ENCODE results near the gene RIPPLY1.
"Not testable (repeated sequence)": the region's sequence is repeated elsewhere in the genome, so short reads cannot be mapped to it uniquely, and the experiment has no call there.

RIPPLY1 gene

GRCh38 chrX:106899841-106900240 lies 3.3 kb downstream of the RIPPLY1 start:
- no peak overlapping the region for H3K27ac Mint-ChIP-seq
- no peaks in the 10 kb centered on the region for H3K4me1 Mint-ChIP-seq (ENCODE audit: low read depth)
- H3K36me3 Mint-ChIP-seq (ENCODE audit: low read depth), result no peaks in the 10 kb centered on the region
- peaks cover 16% of the 10 kb centered on the region for H3K27me3 Mint-ChIP-seq
- H3K4me3 Mint-ChIP-seq, result no peak overlapping the region
- no peaks in the 10 kb centered on the region for H3K9me3 Mint-ChIP-seq
- no peak for DNase-seq

DNA sequence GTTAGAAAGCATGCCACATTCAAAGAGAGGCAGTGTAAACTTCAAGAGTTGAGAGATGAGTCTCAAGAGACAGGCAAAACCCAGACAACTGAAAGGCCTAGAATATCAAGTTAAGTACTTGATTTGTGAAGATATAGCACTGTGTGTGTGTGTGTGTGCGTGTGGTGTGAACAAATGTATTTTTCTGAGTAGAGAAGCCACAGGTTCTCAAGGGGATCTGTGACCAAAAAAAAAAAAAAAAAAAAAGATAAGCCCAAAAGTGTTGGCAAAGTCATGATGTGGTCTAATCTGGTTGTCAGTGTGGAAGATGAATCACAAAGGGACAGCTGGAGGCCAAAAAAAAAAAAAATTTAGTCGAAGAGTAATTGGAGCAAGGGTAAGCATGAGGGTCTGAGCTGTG lies 3.9 kb downstream of the RIPPLY1 start:
- no peaks in the 10 kb centered on the region for H3K4me1 Mint-ChIP-seq (ENCODE audit: low read depth)
- DNase-seq, result no peak
- H3K27me3 Mint-ChIP-seq, result peaks cover 18% of the 10 kb centered on the region
- H3K9me3 Mint-ChIP-seq, result no peaks in the 10 kb centered on the region
- H3K4me3 Mint-ChIP-seq, result no peak overlapping the region
- no peaks in the 10 kb centered on the region for H3K36me3 Mint-ChIP-seq (ENCODE audit: low read depth)
- H3K27ac Mint-ChIP-seq, result no peak overlapping the region

GRCh38 chrX:106898462-106898861 lies 4.7 kb downstream of the RIPPLY1 start:
- no peak overlapping the region for H3K27ac Mint-ChIP-seq

DNA sequence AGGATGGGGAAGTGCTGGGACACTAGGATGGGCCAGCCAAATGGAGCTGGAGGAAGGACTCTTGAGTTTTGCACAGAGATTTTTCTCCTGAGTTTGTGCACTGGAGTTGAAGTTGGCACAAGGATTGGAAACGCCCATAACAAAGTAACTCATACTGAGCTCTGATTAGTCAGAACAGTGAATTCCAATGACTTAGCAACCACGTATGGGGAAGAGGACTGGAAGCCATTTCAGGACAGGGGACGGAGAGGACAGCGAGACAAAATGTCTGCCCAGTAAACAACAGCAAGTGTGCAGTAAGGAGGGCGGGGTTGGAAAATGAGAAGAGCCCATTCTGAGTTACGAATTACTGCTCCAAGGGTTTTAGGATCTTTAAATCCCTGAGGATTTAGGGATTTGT lies 5.9 kb downstream of the RIPPLY1 start:
- no peaks in the 10 kb centered on the region for H3K9me3 Mint-ChIP-seq
- no peaks in the 10 kb centered on the region for H3K36me3 Mint-ChIP-seq (ENCODE audit: low read depth)
- H3K4me1 Mint-ChIP-seq (ENCODE audit: low read depth), result no peaks in the 10 kb centered on the region
- H3K27ac Mint-ChIP-seq, result no peak overlapping the region
- H3K27me3 Mint-ChIP-seq, result peaks cover 36% of the 10 kb centered on the region
- no peak overlapping the region for H3K4me3 Mint-ChIP-seq
- DNase-seq, result no peak

More at GRCh38 chrX:106898462-106898861, 4.7 kb downstream of the RIPPLY1 start:
- peaks cover 24% of the 10 kb centered on the region for H3K27me3 Mint-ChIP-seq
- no peaks in the 10 kb centered on the region for H3K36me3 Mint-ChIP-seq (ENCODE audit: low read depth)
- no peaks in the 10 kb centered on the region for H3K4me1 Mint-ChIP-seq (ENCODE audit: low read depth)
- H3K4me3 Mint-ChIP-seq, result no peak overlapping the region
- DNase-seq, result no peak
- H3K9me3 Mint-ChIP-seq, result no peaks in the 10 kb centered on the region

- no peak for DNase-seq
- no peak overlapping the region for H3K4me3 Mint-ChIP-seq
- no peaks in the 10 kb centered on the region for H3K36me3 Mint-ChIP-seq (ENCODE audit: low read depth)
- H3K4me1 Mint-ChIP-seq (ENCODE audit: low read depth), result no peaks in the 10 kb centered on the region
- peaks cover 55% of the 10 kb centered on the region for H3K27me3 Mint-ChIP-seq
- H3K9me3 Mint-ChIP-seq, result no peaks in the 10 kb centered on the region
- no peak overlapping the region for H3K27ac Mint-ChIP-seq
These were observed 8.1 kb downstream of the RIPPLY1 start for GRCh38 chrX:106894978-106895452.

DNA sequence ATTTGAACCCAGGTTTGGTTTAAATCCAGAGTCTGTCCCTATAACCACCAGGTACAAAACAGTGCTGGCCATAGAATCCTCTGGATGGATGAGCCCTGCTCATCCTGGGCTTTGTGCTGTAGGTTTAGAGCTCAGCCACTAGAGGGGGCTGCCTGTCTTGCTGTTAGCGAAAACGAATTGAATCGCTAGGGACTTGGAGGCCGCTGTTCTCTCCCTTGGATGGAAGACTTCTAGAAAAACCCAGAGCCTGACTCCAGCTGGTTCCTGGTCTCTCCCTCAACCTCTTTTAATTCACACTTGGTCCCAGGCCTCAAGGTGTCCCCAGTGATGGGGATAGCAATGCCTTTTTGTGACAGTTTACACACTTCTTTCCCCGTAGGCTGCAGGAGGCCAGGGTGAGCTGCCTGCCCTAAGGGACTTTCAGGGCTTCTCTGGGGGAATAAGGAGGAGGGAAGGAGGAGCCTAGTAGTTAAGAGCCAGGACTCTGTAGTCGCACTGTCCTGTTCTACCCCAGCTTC lies 8.7 kb downstream of the RIPPLY1 start:
- H3K36me3 Mint-ChIP-seq (ENCODE audit: low read depth), result no peaks in the 10 kb centered on the region
- peak; percentile 53 for DNase-seq
- H3K27ac Mint-ChIP-seq, result no peak overlapping the region
- H3K27me3 Mint-ChIP-seq, result peaks cover 60% of the 10 kb centered on the region
- H3K4me1 Mint-ChIP-seq (ENCODE audit: low read depth), result no peaks in the 10 kb centered on the region
- no peak overlapping the region for H3K4me3 Mint-ChIP-seq
- H3K9me3 Mint-ChIP-seq, result no peaks in the 10 kb centered on the region

GRCh38 chrX:106891762-106892460 lies 11.2 kb downstream of the RIPPLY1 start:
- H3K9me3 Mint-ChIP-seq, result no peaks in the 10 kb centered on the region

GRCh38 chrX:106889468-106889867 lies 13.7 kb downstream of the RIPPLY1 start:
- Mint-ChIP-seq H3K9me3 (no peaks in the 10 kb centered on the region), H3K27ac (no peak overlapping the region), H3K4me1 (ENCODE audit: low read depth) (no peaks in the 10 kb centered on the region), H3K4me3 (no peak overlapping the region), H3K27me3 (peaks cover 74% of the 10 kb centered on the region), H3K36me3 (ENCODE audit: low read depth) (no peaks in the 10 kb centered on the region)
- DNase-seq, result no peak

More at GRCh38 chrX:106891762-106892460, 11.2 kb downstream of the RIPPLY1 start:
- Mint-ChIP-seq H3K36me3 (ENCODE audit: low read depth) (no peaks in the 10 kb centered on the region), H3K4me1 (ENCODE audit: low read depth) (no peaks in the 10 kb centered on the region), H3K27me3 (peaks cover 76% of the 10 kb centered on the region), H3K27ac (no peak overlapping the region), H3K4me3 (no peak overlapping the region)
- DNase-seq, result no peak

GRCh38 chrX:106875151-106875550 lies 28.0 kb downstream of the RIPPLY1 start:
- Mint-ChIP-seq H3K36me3 (ENCODE audit: low read depth) (no peaks in the 10 kb centered on the region), H3K27me3 (peaks cover 57% of the 10 kb centered on the region), H3K4me3 (no peak overlapping the region), H3K9me3 (no peaks in the 10 kb centered on the region), H3K27ac (no peak overlapping the region), H3K4me1 (ENCODE audit: low read depth) (no peaks in the 10 kb centered on the region)
- no peak for DNase-seq

DNA sequence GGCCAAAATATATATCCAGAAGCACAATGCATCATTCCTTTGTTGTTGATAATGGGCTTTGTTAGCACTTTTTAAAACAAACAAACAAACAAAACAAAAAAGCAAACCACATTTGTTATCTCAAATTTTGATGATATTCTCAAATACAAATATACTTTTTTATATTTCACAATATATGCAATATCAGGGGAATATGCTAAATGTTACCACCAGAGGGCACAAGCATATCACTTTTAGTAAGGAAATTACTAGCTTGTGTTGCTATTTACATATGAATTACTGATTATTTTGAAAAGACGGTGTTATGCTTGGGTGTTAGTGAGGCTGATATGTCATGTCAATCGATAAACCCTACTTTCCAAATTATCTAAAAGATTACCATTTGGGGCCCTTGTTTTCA lies 29.1 kb downstream of the RIPPLY1 start:
- H3K27ac Mint-ChIP-seq, result no peak overlapping the region
- H3K4me3 Mint-ChIP-seq, result no peak overlapping the region
- peaks cover 47% of the 10 kb centered on the region for H3K27me3 Mint-ChIP-seq
- H3K9me3 Mint-ChIP-seq, result no peaks in the 10 kb centered on the region
- no peaks in the 10 kb centered on the region for H3K4me1 Mint-ChIP-seq (ENCODE audit: low read depth)
- DNase-seq, result no peak
- H3K36me3 Mint-ChIP-seq (ENCODE audit: low read depth), result no peaks in the 10 kb centered on the region

- H3K27me3 Mint-ChIP-seq, result peaks cover 37% of the 10 kb centered on the region
- not testable (repeated sequence) for H3K9me3 Mint-ChIP-seq; H3K4me1 Mint-ChIP-seq (ENCODE audit: low read depth); H3K36me3 Mint-ChIP-seq (ENCODE audit: low read depth); H3K4me3 Mint-ChIP-seq; H3K27ac Mint-ChIP-seq; DNase-seq
These were observed 30.3 kb downstream of the RIPPLY1 start for GRCh38 chrX:106872796-106873195.

DNA sequence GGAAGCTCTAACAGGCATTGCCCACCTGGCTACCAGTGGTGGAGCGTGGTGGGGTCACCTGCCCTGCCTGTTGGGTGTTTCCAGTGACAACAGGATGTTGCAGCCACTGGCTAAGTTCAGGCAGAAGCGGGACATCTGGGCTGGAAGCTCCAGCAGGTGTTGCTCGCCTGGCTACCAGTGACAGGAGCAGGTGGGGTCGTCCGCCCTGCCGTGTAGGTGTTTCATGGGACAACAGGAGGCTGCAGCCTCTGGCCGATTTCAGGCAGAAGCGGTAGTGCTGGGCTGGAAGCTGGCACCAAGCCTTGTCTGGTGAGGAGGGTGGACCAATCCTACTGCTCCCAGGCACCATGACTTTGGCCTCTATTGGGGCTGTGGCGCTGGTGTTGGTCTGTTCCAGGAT lies 39.4 kb downstream of the RIPPLY1 start:
- no peaks in the 10 kb centered on the region for H3K4me1 Mint-ChIP-seq (ENCODE audit: low read depth)
- no peak overlapping the region for H3K4me3 Mint-ChIP-seq
- no peak for DNase-seq

DNA sequence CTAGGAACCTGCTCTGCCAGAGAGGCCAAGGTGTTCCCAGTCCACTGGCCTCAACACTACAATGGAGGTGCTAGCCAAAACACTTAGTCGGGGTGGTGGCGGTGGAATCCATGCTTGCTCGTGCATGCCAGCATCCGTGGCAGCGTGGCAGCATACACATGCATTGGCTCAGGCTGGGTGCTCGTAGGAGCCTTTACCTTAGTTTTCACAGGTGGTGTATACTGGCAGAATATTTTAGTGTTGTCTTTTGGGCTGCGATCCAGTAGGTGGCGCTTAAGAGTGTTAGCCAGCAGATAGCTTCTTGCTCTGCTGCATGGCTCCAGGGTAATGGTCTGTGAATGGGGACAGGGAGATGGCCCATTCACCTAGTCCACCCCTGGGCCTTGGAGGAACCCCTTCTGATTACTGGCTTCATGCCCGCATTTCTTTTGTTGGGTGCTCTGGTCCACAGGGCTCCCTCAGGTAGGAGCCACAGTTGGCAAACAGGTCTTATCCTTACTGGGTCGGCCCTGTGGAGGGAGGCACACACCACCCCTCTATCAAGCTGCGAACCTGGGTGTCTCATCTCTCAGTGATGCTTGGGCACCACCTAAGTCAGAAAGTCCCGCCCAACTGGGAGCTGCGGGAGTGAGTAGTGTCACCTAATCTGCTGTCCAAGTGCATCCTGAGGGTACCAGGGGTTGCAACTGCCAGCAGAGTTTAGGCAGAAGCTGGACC lies 40.0 kb downstream of the RIPPLY1 start:
- Mint-ChIP-seq H3K4me3 (no peak overlapping the region), H3K36me3 (ENCODE audit: low read depth) (no peaks in the 10 kb centered on the region), H3K9me3 (peaks cover 8% of the 10 kb centered on the region), H3K27ac (no peak overlapping the region), H3K4me1 (ENCODE audit: low read depth) (no peaks in the 10 kb centered on the region), H3K27me3 (peaks cover 60% of the 10 kb centered on the region)
- DNase-seq, result peak; percentile 38

More for the DNA sequence above, 39.4 kb downstream of the RIPPLY1 start:
- Mint-ChIP-seq H3K27ac (no peak overlapping the region), H3K36me3 (ENCODE audit: low read depth) (no peaks in the 10 kb centered on the region), H3K9me3 (peaks cover 6% of the 10 kb centered on the region), H3K27me3 (peaks cover 59% of the 10 kb centered on the region)
